HepG2 (cell line): ENCODE results near the gene PTPRU.

Experiments used
- CTCF ChIP-seq: sonication (generic); formaldehyde crosslinking; IDR thresholded peaks from 2 replicates; pipeline ENCODE4 v1.5.0; 2020; ENCODE audit warnings: mild to moderate bottlenecking, missing genetic modification reagents, moderate library complexity
- EZH2 ChIP-seq: conservative IDR thresholded peaks from 2 replicates; pipeline ENCODE4 v1.6.1; 2012; ENCODE audit warnings: mild to moderate bottlenecking, low read depth, low read length, moderate library complexity
- GTF2F1 ChIP-seq: fragments of 150-350 bp; IDR thresholded peaks from 2 replicates; pipeline ENCODE4 v1.6.1; 2014; ENCODE audit warnings: low read length
- HOXA7 ChIP-seq: sonication (generic); formaldehyde crosslinking; IDR thresholded peaks from 2 replicates; pipeline ENCODE4 v1.8.1; 2022; ENCODE audit warnings: mild to moderate bottlenecking, missing genetic modification reagents, moderate library complexity
- IKZF5 ChIP-seq: IDR thresholded peaks from 2 replicates; pipeline ENCODE4 v1.6.1; 2018; ENCODE audit warnings: missing genetic modification reagents, mild to moderate bottlenecking, missing compliant biosample characterization
- MAX ChIP-seq: IDR thresholded peaks from 2 replicates; pipeline ENCODE4 v1.6.1; 2012; ENCODE audit warnings: inconsistent platforms
- TBL1XR1 ChIP-seq: fragments of 150-350 bp; IDR thresholded peaks from 2 replicates; pipeline ENCODE4 v1.6.1; 2014; ENCODE audit warnings: borderline replicate concordance, low read length; ENCODE audit not compliant: partially characterized antibody
- ZNF160 ChIP-seq: sonication (generic); formaldehyde crosslinking; IDR thresholded peaks from 2 replicates; pipeline ENCODE4 v1.8.0; 2022; ENCODE audit warnings: mild to moderate bottlenecking, inconsistent platforms, missing genetic modification reagents
- ZNF512 ChIP-seq: sonication (generic); formaldehyde crosslinking; IDR thresholded peaks from 2 replicates; pipeline ENCODE4 v1.4.0; 2020; ENCODE audit warnings: mild to moderate bottlenecking, missing genetic modification reagents

GRCh38 chr1:29254346-29254745 lies 18.0 kb downstream of the PTPRU start:
- TF ChIP-seq ZNF512 (CRISPR knock-in tag) (no peak), GTF2F1 (no peak), TBL1XR1 (no peak), CTCF (CRISPR knock-in tag) (no peak), HOXA7 (CRISPR knock-in tag) (no peak), IKZF5 (CRISPR knock-in tag) (no peak), EZH2 (no peak), MAX (no peak), ZNF160 (CRISPR knock-in tag) (no peak)
